ENCODE measurements around the gene PDE5A.

Gene PDE5A

GRCh38 chr4:119525005-119525749, 103.4 kb downstream of the PDE5A start:
- DNase-seq (ENCODE audit: low read depth in 2 of 2, low spot score in 1 of 2): no peak

GRCh38 chr4:119523399-119523798, 105.2 kb downstream of the PDE5A start:
- no peak for DNase-seq (ENCODE audit: low read depth in 2 of 2, low spot score in 1 of 2)

- no peak for DNase-seq (ENCODE audit: low read depth in 2 of 2, low spot score in 1 of 2)
Observed at GRCh38 chr4:119521268-119521667, 107.3 kb downstream of the PDE5A start.

- no peak for DNase-seq (ENCODE audit: low read depth in 2 of 2, low spot score in 1 of 2)
Observed at GRCh38 chr4:119518915-119519410, 109.6 kb downstream of the PDE5A start.

GRCh38 chr4:119518230-119518892, 110.2 kb downstream of the PDE5A start:
- DNase-seq (ENCODE audit: low read depth in 2 of 2, low spot score in 1 of 2): no peak

GRCh38 chr4:119517361-119518229, 111.0 kb downstream of the PDE5A start:
- no peak for DNase-seq (ENCODE audit: low read depth in 2 of 2, low spot score in 1 of 2)

GRCh38 chr4:119512398-119512797, 116.2 kb downstream of the PDE5A start:
- DNase-seq (ENCODE audit: low read depth in 2 of 2, low spot score in 1 of 2): no peak

GRCh38 chr4:119510395-119511149, 118.0 kb downstream of the PDE5A start:
- DNase-seq (ENCODE audit: low read depth in 2 of 2, low spot score in 1 of 2): no peak

- DNase-seq (ENCODE audit: low read depth in 2 of 2, low spot score in 1 of 2): no peak
Observed at GRCh38 chr4:119508281-119508680, 120.3 kb downstream of the PDE5A start.

- DNase-seq (ENCODE audit: low read depth in 2 of 2, low spot score in 1 of 2): no peak
Observed at GRCh38 chr4:119506806-119507205, 121.8 kb downstream of the PDE5A start.

GRCh38 chr4:119504616-119505015, 124.0 kb downstream of the PDE5A start:
- DNase-seq (ENCODE audit: low read depth in 2 of 2, low spot score in 1 of 2): no peak

- DNase-seq (ENCODE audit: low read depth in 2 of 2, low spot score in 1 of 2): no peak
Observed at GRCh38 chr4:119501740-119502139, 126.9 kb downstream of the PDE5A start.

GRCh38 chr4:119498527-119498926, 130.1 kb downstream of the PDE5A start:
- DNase-seq (ENCODE audit: low read depth in 2 of 2, low spot score in 1 of 2): no peak

- no peak for DNase-seq (ENCODE audit: low read depth in 2 of 2, low spot score in 1 of 2)
Observed at GRCh38 chr4:119493886-119494285, 134.7 kb downstream of the PDE5A start.

GRCh38 chr4:119493419-119493818, 135.2 kb downstream of the PDE5A start:
- no peak for DNase-seq (ENCODE audit: low read depth in 2 of 2, low spot score in 1 of 2)

GRCh38 chr4:119490335-119490734, 138.3 kb downstream of the PDE5A start:
- DNase-seq (ENCODE audit: low read depth in 2 of 2, low spot score in 1 of 2): no peak

GRCh38 chr4:119489305-119489704, 139.3 kb downstream of the PDE5A start:
- no peak for DNase-seq (ENCODE audit: low read depth in 2 of 2, low spot score in 1 of 2)

- no peak for DNase-seq (ENCODE audit: low read depth in 2 of 2, low spot score in 1 of 2)
Observed at GRCh38 chr4:119480331-119480730, 148.3 kb downstream of the PDE5A start.

GRCh38 chr4:119479835-119480234, 148.8 kb downstream of the PDE5A start:
- DNase-seq (ENCODE audit: low read depth in 2 of 2, low spot score in 1 of 2): no peak

- no peak for DNase-seq (ENCODE audit: low read depth in 2 of 2, low spot score in 1 of 2)
Observed at GRCh38 chr4:119479180-119479808, 149.3 kb downstream of the PDE5A start.
